HG02588 (cell line): ENCODE results near the gene PRTN3.
"Not testable (repeated sequence)": the region's sequence is repeated elsewhere in the genome, so short reads cannot be mapped to it uniquely, and the experiment has no call there.

Experiments used
- ATAC-seq: cut with Tn5 transposase; IDR thresholded peaks from one replicate; pipeline ENCODE4 v1.9.1; 2021; ENCODE audit warnings: mild to moderate bottlenecking, moderate library complexity; ENCODE audit not compliant: unreplicated experiment

The PRTN3 gene

GRCh38 chr19:815079-815774 is 25.6 kb upstream of the PRTN3 start:
- ATAC-seq = no peak

DNA sequence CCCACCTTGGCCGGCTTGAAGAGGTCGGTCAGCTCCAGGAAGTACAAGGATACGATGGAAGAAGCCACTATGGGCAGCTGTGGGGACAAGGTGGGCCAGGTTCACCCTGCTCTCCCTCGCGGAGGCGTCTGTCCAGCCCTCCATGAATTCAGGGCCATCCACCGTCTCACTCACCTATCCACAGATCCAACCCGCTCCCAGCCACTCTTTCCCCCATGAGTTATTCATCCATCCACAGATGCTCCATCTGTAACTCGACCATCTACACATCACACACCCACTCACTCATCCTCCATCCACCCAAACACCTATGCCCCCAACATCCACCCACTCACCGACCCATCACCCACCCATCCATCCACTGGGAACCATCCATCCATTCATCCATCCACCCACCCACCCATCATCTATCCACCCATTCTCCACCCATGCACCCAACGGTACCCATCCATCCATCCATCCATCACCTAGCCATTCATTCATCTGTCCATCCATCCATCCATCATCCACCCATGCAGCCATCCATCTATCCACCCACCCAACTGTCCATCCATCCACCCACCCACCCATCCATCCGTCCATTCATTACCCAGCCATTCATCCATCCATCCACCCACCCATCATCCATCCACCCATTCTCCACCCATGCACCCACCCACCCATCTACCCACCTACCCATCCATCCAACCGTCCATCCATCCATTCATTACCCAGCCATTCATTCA is 24.9 kb upstream of the PRTN3 start:
- ATAC-seq = no peak

- ATAC-seq = no peak
These were observed 24.3 kb upstream of the PRTN3 start for GRCh38 chr19:816500-816857.

DNA sequence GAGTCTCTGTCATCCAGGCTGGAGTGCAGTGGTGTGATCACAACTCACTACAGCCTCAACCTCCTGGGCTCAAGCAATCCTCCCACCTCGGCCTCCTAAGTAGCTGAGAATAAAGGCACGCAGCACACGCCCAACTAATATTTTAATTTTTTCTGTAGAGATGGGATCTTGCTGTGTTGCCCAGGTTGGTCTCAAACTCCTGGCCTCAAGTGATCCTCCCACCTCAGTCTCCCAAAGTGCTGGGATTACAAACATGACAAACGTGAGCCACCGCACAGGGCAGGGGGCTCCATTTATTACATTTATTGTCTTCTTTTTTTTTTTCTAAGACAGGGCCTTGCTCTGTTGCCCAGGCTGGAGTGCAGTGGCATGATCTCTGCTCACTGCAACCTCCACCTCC is 20.6 kb upstream of the PRTN3 start:
- not testable (repeated sequence) for ATAC-seq

DNA sequence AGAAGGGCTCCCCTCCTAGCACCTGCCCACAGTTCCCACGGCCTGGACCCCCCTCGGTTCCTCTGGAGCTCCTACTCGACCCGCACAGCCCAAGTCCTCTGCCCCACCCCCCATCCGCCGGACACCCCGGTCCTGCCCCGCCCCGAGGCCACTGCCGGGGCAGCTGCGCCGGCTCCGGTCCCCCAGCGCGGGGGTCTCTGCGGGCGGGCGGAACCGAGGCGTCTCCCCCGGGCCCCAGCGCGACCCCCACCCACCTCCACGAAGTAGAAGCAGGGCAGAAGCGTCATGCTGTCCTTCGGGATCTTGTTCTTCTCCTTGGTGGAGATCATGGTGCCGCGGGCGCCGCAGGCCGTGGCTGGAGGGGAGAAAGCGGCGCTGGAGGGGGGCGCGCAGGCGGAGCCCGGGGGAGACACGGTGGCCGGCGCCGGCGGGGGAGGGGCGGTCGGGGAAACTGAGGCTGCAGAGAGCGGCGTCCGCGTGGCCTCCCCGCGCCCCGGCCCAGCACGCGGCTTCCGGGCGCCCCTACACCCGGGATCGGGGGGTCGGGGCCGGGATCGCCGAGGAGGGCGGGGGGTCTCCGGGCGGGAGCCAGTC is 19.5 kb upstream of the PRTN3 start:
- no peak for ATAC-seq

DNA sequence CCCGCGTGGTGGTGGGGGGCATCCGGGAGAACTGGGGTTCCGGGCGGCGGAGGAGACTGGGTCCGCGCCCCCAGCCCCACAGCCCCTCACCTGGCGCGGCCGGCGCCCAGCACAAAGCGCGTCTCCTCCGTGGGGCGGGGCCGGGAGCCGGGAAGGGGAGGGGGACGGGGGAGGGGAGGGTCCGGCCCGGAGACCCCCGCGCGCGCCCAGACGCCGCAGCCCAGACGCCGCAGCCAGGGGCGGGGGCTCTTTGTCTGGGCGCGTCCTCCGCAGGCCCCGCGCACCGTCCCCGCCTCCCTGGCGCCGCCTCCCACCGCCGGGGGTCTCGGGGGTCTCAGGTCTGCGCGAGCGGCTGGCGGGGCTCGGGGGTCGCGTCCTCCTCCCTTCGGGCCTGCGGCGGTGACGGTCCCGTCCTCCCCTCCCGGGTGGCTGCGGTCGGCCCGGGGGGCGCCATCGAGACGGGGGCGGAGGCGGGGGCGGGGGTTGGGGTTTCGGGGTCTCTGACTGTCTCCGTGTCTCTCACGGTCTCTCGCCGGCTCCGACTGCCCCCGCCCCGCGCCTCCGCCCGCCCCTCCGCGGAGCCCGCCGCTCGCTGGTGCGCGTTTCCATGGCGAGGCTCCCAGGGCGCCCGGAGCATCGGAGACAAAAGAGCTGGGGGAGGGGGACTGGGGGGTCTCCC is 18.8 kb upstream of the PRTN3 start, which contains the start of gene PLPPR3:
Gene PLPPR3, minus strand, starts transcription at position 131 of the 679 bp plus-strand sequence. CDS start 396 bp downstream, outside the sequence.
- ATAC-seq = no peak

DNA sequence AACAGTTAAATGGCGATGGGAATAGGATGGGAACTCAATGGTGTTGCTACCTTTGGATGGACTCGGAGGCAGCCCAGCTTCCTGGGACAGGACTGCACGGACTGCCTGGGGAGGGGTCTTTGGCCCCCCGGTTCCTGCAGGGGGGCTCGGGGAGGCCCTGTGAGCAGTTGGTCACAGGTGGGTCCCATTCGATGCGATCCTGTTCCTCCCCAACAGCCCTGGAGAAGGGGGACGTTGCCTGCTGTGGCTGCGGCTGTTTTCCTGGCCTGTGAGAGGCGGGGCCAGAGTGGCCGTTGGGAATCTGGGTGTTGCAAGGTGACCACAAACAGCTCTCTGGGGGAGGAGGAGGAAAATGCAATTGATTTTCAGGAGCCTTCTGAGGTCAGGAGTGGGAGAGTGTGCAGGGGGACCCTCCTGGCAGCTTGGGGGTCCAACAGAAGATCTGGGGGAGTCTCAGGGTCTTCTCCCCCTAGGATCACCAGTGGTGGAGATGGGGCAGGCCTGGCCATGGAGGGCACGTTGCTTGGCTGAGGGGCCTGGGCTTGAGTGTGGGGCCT is 17.2 kb upstream of the PRTN3 start:
- ATAC-seq = no peak

DNA sequence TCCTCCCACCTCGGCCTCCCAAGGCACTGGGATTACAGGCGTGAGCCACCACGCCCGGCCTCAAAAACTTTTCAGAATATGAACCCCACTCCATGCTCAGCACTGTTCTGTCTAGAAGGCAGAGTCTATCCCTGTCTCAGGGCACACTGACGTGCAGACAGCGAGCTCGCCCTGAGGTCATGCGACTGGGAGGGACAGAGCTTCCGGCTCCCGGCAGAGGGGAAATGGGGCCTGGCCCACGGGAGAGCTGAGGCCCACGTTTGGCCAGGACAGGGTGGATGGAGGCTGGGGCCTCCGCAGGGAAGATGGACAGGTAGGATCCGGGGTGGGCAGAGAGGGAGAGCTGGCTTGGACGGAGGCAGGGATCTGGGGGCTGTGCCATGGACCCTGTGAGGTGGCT is 15.9 kb upstream of the PRTN3 start:
- no peak for ATAC-seq

DNA sequence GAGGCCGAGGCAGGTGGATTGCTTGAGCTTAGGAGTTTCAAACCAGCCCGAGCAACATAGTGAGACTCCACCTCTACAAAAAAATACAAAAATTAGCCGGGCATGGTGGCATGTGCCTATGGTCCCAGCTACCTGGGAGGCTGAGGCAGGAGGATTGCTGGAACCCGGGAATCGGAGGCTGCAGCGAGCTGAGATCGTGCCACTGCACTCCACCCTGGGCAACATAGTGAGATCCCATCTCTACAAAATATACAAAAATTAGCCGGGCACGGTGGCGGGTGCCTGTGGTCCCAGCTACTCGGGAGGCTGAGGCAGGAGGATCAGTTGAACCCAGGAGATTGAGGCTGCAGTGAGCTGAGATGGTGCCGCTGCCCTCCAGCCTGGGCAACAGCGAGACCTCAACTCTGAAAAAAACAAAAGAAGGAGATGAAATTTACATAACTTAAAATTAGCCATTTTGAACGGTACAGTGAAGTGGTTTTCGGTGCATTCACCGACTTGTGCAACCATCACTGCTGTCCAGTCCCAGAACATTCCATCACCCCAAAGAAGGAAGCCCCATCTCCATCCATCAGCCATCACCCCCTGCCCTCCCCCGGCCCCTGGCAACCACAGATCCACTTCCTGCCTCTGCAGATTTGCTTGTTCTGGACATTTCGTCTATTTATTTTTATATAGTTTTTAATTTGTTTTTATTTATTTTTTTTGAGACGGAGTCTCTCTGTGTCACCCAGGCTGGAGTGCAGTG is 14.7 kb upstream of the PRTN3 start:
- no peak for ATAC-seq

DNA sequence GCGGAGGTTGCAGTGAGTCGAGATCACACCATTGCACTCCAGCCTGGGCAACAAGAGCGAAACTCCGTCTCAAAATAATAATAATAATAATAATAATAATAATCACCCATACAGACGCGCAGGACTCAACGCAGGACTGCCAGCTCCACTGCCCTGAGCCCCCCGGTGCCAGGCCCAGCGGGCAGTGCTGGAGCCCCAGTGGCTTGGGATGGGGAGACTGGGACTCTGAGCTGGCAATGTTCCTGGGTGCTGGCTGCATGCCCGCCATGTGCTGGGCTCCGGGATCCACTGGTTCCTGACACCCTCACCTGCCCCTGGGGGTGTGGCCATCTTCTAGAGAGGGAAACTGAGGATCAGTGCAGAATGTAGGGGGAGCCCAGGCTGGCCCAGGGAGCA is 13.5 kb upstream of the PRTN3 start:
- ATAC-seq = no peak

DNA sequence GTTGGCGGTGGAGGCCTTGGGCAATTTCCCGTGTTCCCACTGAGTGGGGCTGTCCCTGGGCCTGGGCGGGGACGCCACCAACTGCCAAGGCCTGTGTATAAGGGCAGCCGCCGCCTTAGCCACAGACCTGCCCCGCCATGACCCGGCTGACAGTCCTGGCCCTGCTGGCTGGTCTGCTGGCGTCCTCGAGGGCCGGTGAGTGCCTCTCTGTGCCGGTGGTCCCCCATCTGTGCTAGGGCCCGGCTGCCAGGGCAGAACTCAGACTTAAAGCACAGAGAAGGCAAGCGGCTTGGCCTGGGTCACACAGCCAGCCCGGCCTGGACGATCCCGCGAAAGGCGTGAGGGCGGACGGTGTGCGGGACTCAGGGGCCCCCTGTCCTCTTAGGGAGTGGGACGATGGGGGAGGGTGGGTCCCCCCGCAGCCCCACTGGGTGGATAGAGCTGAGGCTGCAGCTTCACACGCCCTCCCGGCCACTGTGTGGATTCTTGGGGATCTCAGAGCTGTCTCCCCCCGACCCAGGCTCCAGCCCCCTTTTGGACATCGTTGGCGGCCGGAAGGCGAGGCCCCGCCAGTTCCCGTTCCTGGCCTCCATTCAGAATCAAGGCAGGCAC is 13.0 kb upstream of the PRTN3 start, which contains the start of gene AZU1:
Gene AZU1, plus strand, starts transcription at position 128 of the 612 bp plus-strand sequence. Its CDS starts 10 bp downstream, at position 138.
- ATAC-seq = no peak

GRCh38 chr19:829129-829758 is 11.6 kb upstream of the PRTN3 start:
- no peak for ATAC-seq

GRCh38 chr19:831407-832369 is 9.1 kb upstream of the PRTN3 start:
- ATAC-seq = no peak

DNA sequence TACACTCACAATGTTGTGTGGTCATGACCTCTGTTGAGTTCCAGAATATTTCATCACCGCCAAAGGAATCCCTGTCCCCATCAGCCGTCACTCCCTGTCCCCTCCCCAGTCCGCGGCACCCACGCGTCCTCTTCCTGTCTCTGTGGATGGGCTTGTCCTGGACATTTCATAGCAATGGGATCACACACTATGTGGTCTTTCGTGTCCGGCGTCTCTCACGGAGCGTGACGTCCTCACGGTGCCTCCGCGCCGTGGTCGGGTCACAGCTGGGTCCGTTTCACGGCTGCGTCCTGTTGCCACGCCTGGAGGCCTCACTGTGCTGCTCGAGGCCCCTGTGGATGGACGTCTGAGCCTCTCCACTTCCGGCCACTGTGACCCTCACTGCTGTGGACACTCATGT is 6.6 kb upstream of the PRTN3 start:
- no peak for ATAC-seq

DNA sequence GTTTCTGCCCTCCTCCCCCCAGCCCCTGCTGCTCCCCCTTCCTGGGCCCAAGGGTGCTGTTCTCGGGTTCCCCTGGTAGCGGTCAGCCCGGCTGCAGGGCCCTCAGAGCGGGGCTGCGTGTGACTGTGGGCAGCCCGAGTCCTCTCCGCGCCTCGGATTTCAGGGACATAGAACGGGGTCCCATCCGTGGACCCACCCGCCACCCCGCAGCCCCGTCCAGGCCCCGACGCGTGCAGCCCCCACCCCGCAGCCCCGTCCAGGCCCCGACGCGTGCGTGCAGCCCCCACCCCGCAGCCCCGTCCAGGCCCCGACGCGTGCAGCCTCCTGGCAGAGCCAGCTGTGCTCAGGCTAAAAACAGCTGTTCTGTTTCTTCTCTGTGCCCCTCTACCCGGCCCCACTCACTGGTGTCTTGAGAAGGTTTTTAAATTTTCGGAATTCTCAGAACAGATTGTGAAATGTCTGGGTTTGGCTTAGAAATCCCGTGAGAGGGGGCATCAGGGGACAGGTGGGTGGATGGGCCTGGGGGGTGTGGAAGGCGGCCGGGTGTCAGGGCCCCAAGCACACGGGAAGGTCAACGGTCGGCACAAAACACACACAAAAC is 5.5 kb upstream of the PRTN3 start:
- no peak for ATAC-seq

GRCh38 chr19:842802-843179 is 2.0 kb downstream of the PRTN3 start:
- ATAC-seq = not testable (repeated sequence)

DNA sequence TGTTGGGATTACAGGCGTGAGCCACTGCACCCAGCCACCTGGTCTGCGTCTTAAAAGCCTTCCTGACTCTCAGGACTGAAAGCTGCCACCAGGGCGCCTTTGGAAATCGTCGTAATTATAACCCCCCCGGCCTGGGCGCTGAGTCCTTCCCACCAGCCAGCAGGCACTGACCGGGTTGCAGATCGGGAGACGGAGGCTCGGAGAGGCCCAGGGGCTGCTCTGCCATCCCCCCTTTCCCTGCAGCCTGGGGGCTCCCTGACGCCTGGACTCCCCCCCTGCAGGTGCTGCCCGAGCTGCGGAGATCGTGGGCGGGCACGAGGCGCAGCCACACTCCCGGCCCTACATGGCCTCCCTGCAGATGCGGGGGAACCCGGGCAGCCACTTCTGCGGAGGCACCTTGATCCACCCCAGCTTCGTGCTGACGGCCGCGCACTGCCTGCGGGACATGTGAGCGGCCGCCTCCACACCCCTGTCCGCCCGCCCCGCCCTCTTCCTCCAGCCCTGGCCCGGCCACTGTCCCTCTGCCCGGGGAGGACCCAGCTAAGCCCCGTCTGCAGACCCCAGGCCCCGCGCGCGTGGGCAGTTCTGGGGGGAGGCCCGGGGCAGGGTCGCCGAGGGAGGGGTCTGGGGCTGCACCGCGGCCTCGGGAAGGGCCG is 2.5 kb downstream of the PRTN3 start:
- no peak for ATAC-seq
